SK-N-SH (cell line): Measurements from ENCODE around the gene HHLA2.

Experiments used
- CTCF ChIP-seq: fragments of 200-600 bp; sonication (generic); IDR thresholded peaks from 2 replicates; pipeline ENCODE4 v1.6.1; 2017; ENCODE audit warnings: antibody characterized with exemption, mild to moderate bottlenecking, moderate library complexity
- ELF1 ChIP-seq: IDR thresholded peaks from 2 replicates; pipeline ENCODE4 v1.4.0; 2012
- EZH2phosphoT487 ChIP-seq: fragments of 200-600 bp; sonication (generic); IDR thresholded peaks from 2 replicates; pipeline ENCODE4 v1.6.1; 2017; ENCODE audit warnings: low read depth, mixed run types, mild to moderate bottlenecking, antibody characterized with exemption, moderate library complexity, borderline replicate concordance
- FOXM1 ChIP-seq: IDR thresholded peaks from 2 replicates; pipeline ENCODE4 v1.4.0; 2012; ENCODE audit warnings: low read depth, mild to moderate bottlenecking
- JUND ChIP-seq: IDR thresholded peaks from 2 replicates; pipeline ENCODE4 v1.4.0; 2012
- PBX3 ChIP-seq: IDR thresholded peaks from 2 replicates; pipeline ENCODE4; 2012
- RAD21 ChIP-seq: IDR thresholded peaks from 2 replicates; pipeline ENCODE4 v1.6.1; 2012; ENCODE audit warnings: mild to moderate bottlenecking, low read length
- REST ChIP-seq: IDR thresholded peaks from 2 replicates; pipeline ENCODE4 v1.6.1; 2012; ENCODE audit warnings: mild to moderate bottlenecking, low read depth, low read length, moderate library complexity
- SMC3 ChIP-seq: IDR thresholded peaks from 2 replicates; pipeline ENCODE4 v1.6.1; 2012; ENCODE audit warnings: low read depth, low read length, improper control_type of control experiment
- TAF1 ChIP-seq: IDR thresholded peaks from 2 replicates; pipeline ENCODE4 v1.6.1; 2012; ENCODE audit warnings: low read depth, mild to moderate bottlenecking, low read length, moderate library complexity, borderline replicate concordance
- ZBTB33 ChIP-seq: IDR thresholded peaks from 2 replicates; pipeline ENCODE4 v1.4.0; 2012; ENCODE audit warnings: low read depth, borderline replicate concordance

- no peak for TF ChIP-seq JUND
- no peak for TF ChIP-seq ELF1
- no peak for TF ChIP-seq CTCF
- no peak for TF ChIP-seq EZH2phosphoT487
- no peak for TF ChIP-seq PBX3
- no peak for TF ChIP-seq RAD21
- no peak for TF ChIP-seq TAF1
- no peak for TF ChIP-seq ZBTB33
- no peak for TF ChIP-seq FOXM1
- TF ChIP-seq SMC3: no peak
- TF ChIP-seq REST: no peak
Measured at GRCh38 chr3:108327168-108327567, 30.8 kb downstream of the HHLA2 start.
